Activated CD8-positive, alpha-beta memory T cell treated with anti-CD3 and anti-CD28 coated beads, Interleukin-2, amount 10 ng/mL, durations not matched to agents 7 days and 5 days (primary cell): ENCODE results near the gene NEDD4L. TPM values are rescaled to one million over a fixed set of nuclear protein-coding genes. Genes with fewer than 3 reads are reported as not detected.

Source experiments
- ATAC-seq: fragments of 150-1000 bp; cut with Tn5 transposase; one replicate; pipeline ENCODE4 v1.10.0; 2021; ENCODE audit warnings: moderate library complexity
- CTCF ChIA-PET: fragments of 350-600 bp; sonication (Branson Sonifier 250); formaldehyde crosslinking; loops from one replicate; lab custom pipeline; 2021; ENCODE audit warnings: antibody characterized with exemption; lab: Charles Lee
- DNase-seq: peaks from one replicate; pipeline ENCODE4 v3.0.0-alpha.2; 2020
- H3K27ac Mint-ChIP-seq: one replicate; pipeline ENCODE4 v1.8.0; 2021; ENCODE audit warnings: mild to moderate bottlenecking, mixed read lengths
- H3K27me3 Mint-ChIP-seq: one replicate; pipeline ENCODE4 v1.8.0; 2021; ENCODE audit warnings: mixed read lengths
- H3K36me3 Mint-ChIP-seq: one replicate; pipeline ENCODE4 v1.8.0; 2021; ENCODE audit warnings: mild to moderate bottlenecking, mixed read lengths
- H3K4me1 Mint-ChIP-seq: one replicate; pipeline ENCODE4 v1.8.0; 2021; ENCODE audit warnings: mixed read lengths
- H3K4me3 Mint-ChIP-seq: one replicate; pipeline ENCODE4 v1.8.0; 2021; ENCODE audit warnings: mild to moderate bottlenecking, moderate library complexity, mixed read lengths
- H3K9me3 Mint-ChIP-seq: one replicate; pipeline ENCODE4 v1.8.0; 2022; ENCODE audit warnings: low read depth, mixed read lengths
- total RNA-seq, 2 experiments: library from RNA; stranded (reverse); gene quantifications; one replicate each; pipeline ENCODE4 v1.2.3, GENCODE V29; 2021

NEDD4L gene
- total RNA-seq, 2 experiments from 2014 or later = 1.4 to 4.2 TPM

- ATAC-seq (no peak), DNase-seq (no peak)
- Mint-ChIP-seq H3K4me1 (no peaks in the 10 kb centered on the region), H3K4me3 (no peak overlapping the region), H3K27me3 (peaks cover 8% of the 10 kb centered on the region), H3K9me3 (no peaks in the 10 kb centered on the region), H3K36me3 (no peaks in the 10 kb centered on the region), H3K27ac (no peak overlapping the region)
- CTCF ChIA-PET = no interaction called here
These were observed 23.6 kb downstream of the NEDD4L start for GRCh38 chr18:58067601-58068000.

- Mint-ChIP-seq H3K27ac (no peak overlapping the region), H3K4me1 (no peaks in the 10 kb centered on the region), H3K27me3 (peaks cover 8% of the 10 kb centered on the region), H3K36me3 (no peaks in the 10 kb centered on the region), H3K9me3 (no peaks in the 10 kb centered on the region), H3K4me3 (no peak overlapping the region)
- CTCF ChIA-PET = no interaction called here
- DNase-seq (no peak), ATAC-seq (no peak)
These were observed 25.1 kb downstream of the NEDD4L start for GRCh38 chr18:58069099-58069498.

GRCh38 chr18:58069721-58070292 is 25.8 kb downstream of the NEDD4L start:
- H3K27me3 Mint-ChIP-seq = peaks cover 8% of the 10 kb centered on the region
- ATAC-seq (no peak), DNase-seq (no peak)
- no peaks in the 10 kb centered on the region for H3K36me3 Mint-ChIP-seq
- no peaks in the 10 kb centered on the region for H3K4me1 Mint-ChIP-seq
- H3K27ac Mint-ChIP-seq = no peak overlapping the region
- CTCF ChIA-PET = no interaction called here
- no peak overlapping the region for H3K4me3 Mint-ChIP-seq
- no peaks in the 10 kb centered on the region for H3K9me3 Mint-ChIP-seq

- H3K4me1 Mint-ChIP-seq = no peaks in the 10 kb centered on the region
- no peaks in the 10 kb centered on the region for H3K36me3 Mint-ChIP-seq
- H3K4me3 Mint-ChIP-seq = no peak overlapping the region
- H3K9me3 Mint-ChIP-seq = no peaks in the 10 kb centered on the region
- ATAC-seq (no peak), DNase-seq (no peak)
- CTCF ChIA-PET = no interaction called here
- no peak overlapping the region for H3K27ac Mint-ChIP-seq
- peaks cover 5% of the 10 kb centered on the region for H3K27me3 Mint-ChIP-seq
These were observed 32.0 kb downstream of the NEDD4L start for GRCh38 chr18:58076052-58076451.

- peaks cover 4% of the 10 kb centered on the region for H3K27me3 Mint-ChIP-seq
- H3K9me3 Mint-ChIP-seq = no peaks in the 10 kb centered on the region
- no peaks in the 10 kb centered on the region for H3K36me3 Mint-ChIP-seq
- DNase-seq (no peak), ATAC-seq (no peak)
- H3K4me3 Mint-ChIP-seq = no peak overlapping the region
- H3K4me1 Mint-ChIP-seq = no peaks in the 10 kb centered on the region
- H3K27ac Mint-ChIP-seq = no peak overlapping the region
- CTCF ChIA-PET = interaction anchor here (0.9 kb wide), 1 partner anchor 14 kb away, joined by 4 read pairs; no protein-coding TSS in a partner anchor
These were observed 33.3 kb downstream of the NEDD4L start for GRCh38 chr18:58077329-58077728.

- H3K9me3 Mint-ChIP-seq = no peaks in the 10 kb centered on the region
- CTCF ChIA-PET = no interaction called here
- H3K4me1 Mint-ChIP-seq = no peaks in the 10 kb centered on the region
- ATAC-seq (no peak), DNase-seq (no peak)
- H3K27ac Mint-ChIP-seq = no peak overlapping the region
- peaks cover 4% of the 10 kb centered on the region for H3K27me3 Mint-ChIP-seq
- no peak overlapping the region for H3K4me3 Mint-ChIP-seq
- H3K36me3 Mint-ChIP-seq = no peaks in the 10 kb centered on the region
These were observed 35.0 kb downstream of the NEDD4L start for GRCh38 chr18:58078889-58079573.

- no peak for DNase-seq
- H3K4me3 Mint-ChIP-seq = no peak overlapping the region
- no peak overlapping the region for H3K27ac Mint-ChIP-seq
- no peaks in the 10 kb centered on the region for H3K4me1 Mint-ChIP-seq
- no peaks in the 10 kb centered on the region for H3K9me3 Mint-ChIP-seq
- H3K36me3 Mint-ChIP-seq = no peaks in the 10 kb centered on the region
- H3K27me3 Mint-ChIP-seq = peaks cover 4% of the 10 kb centered on the region
- no peak for ATAC-seq
- CTCF ChIA-PET = interaction anchor here (0.7 kb wide), 1 partner anchor 172 kb away, joined by 5 read pairs; no protein-coding TSS in a partner anchor
These were observed 36.4 kb downstream of the NEDD4L start for GRCh38 chr18:58080451-58080850.

GRCh38 chr18:58087928-58088690 is 44.1 kb downstream of the NEDD4L start:
- peaks cover 3% of the 10 kb centered on the region for H3K27me3 Mint-ChIP-seq
- no peaks in the 10 kb centered on the region for H3K9me3 Mint-ChIP-seq
- H3K4me3 Mint-ChIP-seq = no peak overlapping the region
- H3K36me3 Mint-ChIP-seq = no peaks in the 10 kb centered on the region
- peaks cover 2% of the 10 kb centered on the region for H3K4me1 Mint-ChIP-seq
- DNase-seq (no peak), ATAC-seq (no peak)
- CTCF ChIA-PET = no interaction called here
- no peak overlapping the region for H3K27ac Mint-ChIP-seq

GRCh38 chr18:58088691-58089065 is 44.7 kb downstream of the NEDD4L start:
- DNase-seq (no peak), ATAC-seq (no peak)
- no peak overlapping the region for H3K4me3 Mint-ChIP-seq
- H3K27me3 Mint-ChIP-seq = peaks cover 3% of the 10 kb centered on the region
- no peak overlapping the region for H3K27ac Mint-ChIP-seq
- no peaks in the 10 kb centered on the region for H3K36me3 Mint-ChIP-seq
- H3K4me1 Mint-ChIP-seq = peaks cover 2% of the 10 kb centered on the region
- no peaks in the 10 kb centered on the region for H3K9me3 Mint-ChIP-seq
- CTCF ChIA-PET = no interaction called here

- H3K4me3 Mint-ChIP-seq = no peak overlapping the region
- ATAC-seq = no peak
- DNase-seq = no peak
These were observed 47.1 kb downstream of the NEDD4L start for GRCh38 chr18:58091099-58091611.

GRCh38 chr18:58093311-58093803 is 49.3 kb downstream of the NEDD4L start:
- DNase-seq (no peak), ATAC-seq (no peak)
- Mint-ChIP-seq H3K9me3 (no peaks in the 10 kb centered on the region), H3K4me1 (no peaks in the 10 kb centered on the region), H3K36me3 (no peaks in the 10 kb centered on the region), H3K4me3 (no peak overlapping the region), H3K27ac (no peak overlapping the region), H3K27me3 (no peaks in the 10 kb centered on the region)
- CTCF ChIA-PET = no interaction called here

More at GRCh38 chr18:58091099-58091611, 47.1 kb downstream of the NEDD4L start:
- peaks cover under 1% of the 10 kb centered on the region for H3K27me3 Mint-ChIP-seq
- no peaks in the 10 kb centered on the region for H3K36me3 Mint-ChIP-seq
- no peaks in the 10 kb centered on the region for H3K9me3 Mint-ChIP-seq
- CTCF ChIA-PET = interaction anchor here (1.2 to 1.8 kb wide), 2 partner anchors 14 to 48 kb away, joined by 3 to 4 read pairs; partner anchors contain the start of gene NEDD4L
- H3K4me1 Mint-ChIP-seq = peaks cover 2% of the 10 kb centered on the region
- no peak overlapping the region for H3K27ac Mint-ChIP-seq

GRCh38 chr18:58095222-58095621 is 51.2 kb downstream of the NEDD4L start:
- CTCF ChIA-PET = no interaction called here
- Mint-ChIP-seq H3K36me3 (no peaks in the 10 kb centered on the region), H3K27ac (no peak overlapping the region), H3K9me3 (no peaks in the 10 kb centered on the region), H3K4me1 (no peaks in the 10 kb centered on the region), H3K4me3 (no peak overlapping the region), H3K27me3 (no peaks in the 10 kb centered on the region)
- ATAC-seq = no peak
- no peak for DNase-seq

GRCh38 chr18:58095655-58096054 is 51.6 kb downstream of the NEDD4L start:
- Mint-ChIP-seq H3K27me3 (no peaks in the 10 kb centered on the region), H3K9me3 (no peaks in the 10 kb centered on the region), H3K4me3 (no peak overlapping the region), H3K4me1 (no peaks in the 10 kb centered on the region), H3K36me3 (no peaks in the 10 kb centered on the region), H3K27ac (no peak overlapping the region)
- CTCF ChIA-PET = no interaction called here
- ATAC-seq = no peak
- DNase-seq = no peak
